Bronchial epithelial cell (primary cell): Measurements from ENCODE around the gene TMEM184B. TPM values are rescaled to one million over a fixed set of nuclear protein-coding genes. Genes with fewer than 3 reads are reported as not detected.

Experiments
- DNase-seq: peaks from one replicate; pipeline ENCODE4 v3.0.0-alpha.2; 2010; ENCODE audit warnings: low read depth
- FAIRE-seq: peaks from 2 replicates; lab custom pipeline; 2011; peaks lifted over from hg19 to GRCh38; lab: Jason Lieb, UNC
- H3K27me3 ChIP-seq: 2 replicates; pipeline ENCODE4 v1.5.1; 2011; ENCODE audit warnings: low read length; ENCODE audit not compliant: control insufficient read depth, insufficient read depth
- H3K36me3 ChIP-seq: 2 replicates; pipeline ENCODE4 v1.5.1; 2011; ENCODE audit warnings: low read length; ENCODE audit not compliant: control insufficient read depth, insufficient read depth
- H3K4me3 ChIP-seq: 2 replicates; pipeline ENCODE4 v1.5.1; 2011; ENCODE audit warnings: mild to moderate bottlenecking, low read depth, low read length, control low read depth
- total RNA-seq: library from RNA; depleted of rRNA; stranded (reverse); fragments of >200 nt; gene quantifications from 2 replicates; pipeline ENCODE4 v1.2.1, GENCODE V29; 2014
- TF ChIP-seq, protein P1 (sequence below): IDR thresholded peaks from 2 replicates; pipeline ENCODE4 v1.5.1; 2011; ENCODE audit warnings: mild to moderate bottlenecking, moderate library complexity, low read length, control low read depth, inconsistent platforms; ENCODE audit not compliant: insufficient read depth, severe bottlenecking

Gene TMEM184B
- total RNA-seq, 1 donor from 2014 or later, result 7.1 TPM

DNA sequence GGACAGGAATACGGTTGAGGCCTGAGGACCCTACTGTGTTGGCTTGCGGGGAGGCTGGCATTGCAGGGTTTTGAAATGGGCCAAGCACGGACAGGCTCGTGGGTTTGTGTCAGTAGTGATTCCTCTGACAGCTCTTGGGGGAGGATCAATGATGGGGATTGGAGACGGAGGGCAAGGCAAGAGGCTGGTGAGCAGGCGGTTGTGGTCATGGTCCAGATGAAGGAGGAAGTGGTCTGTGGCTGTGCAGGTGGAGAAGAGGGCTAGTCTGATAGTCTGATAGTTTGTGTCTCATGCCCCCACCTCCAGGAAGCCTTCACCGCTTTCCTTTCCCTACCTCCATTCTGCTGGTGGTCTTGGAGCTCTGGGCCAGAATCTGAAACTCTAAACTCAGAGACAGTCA lies 68.0 kb downstream of the TMEM184B start:
- TF ChIP-seq, protein P1, sequence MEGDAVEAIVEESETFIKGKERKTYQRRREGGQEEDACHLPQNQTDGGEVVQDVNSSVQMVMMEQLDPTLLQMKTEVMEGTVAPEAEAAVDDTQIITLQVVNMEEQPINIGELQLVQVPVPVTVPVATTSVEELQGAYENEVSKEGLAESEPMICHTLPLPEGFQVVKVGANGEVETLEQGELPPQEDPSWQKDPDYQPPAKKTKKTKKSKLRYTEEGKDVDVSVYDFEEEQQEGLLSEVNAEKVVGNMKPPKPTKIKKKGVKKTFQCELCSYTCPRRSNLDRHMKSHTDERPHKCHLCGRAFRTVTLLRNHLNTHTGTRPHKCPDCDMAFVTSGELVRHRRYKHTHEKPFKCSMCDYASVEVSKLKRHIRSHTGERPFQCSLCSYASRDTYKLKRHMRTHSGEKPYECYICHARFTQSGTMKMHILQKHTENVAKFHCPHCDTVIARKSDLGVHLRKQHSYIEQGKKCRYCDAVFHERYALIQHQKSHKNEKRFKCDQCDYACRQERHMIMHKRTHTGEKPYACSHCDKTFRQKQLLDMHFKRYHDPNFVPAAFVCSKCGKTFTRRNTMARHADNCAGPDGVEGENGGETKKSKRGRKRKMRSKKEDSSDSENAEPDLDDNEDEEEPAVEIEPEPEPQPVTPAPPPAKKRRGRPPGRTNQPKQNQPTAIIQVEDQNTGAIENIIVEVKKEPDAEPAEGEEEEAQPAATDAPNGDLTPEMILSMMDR, result no peak
- FAIRE-seq, result peak; percentile 90
- no peak for DNase-seq
- H3K4me3 ChIP-seq, result no peak overlapping the region
- H3K36me3 ChIP-seq, result peaks cover 7% of the 10 kb centered on the region
- H3K27me3 ChIP-seq, result no peaks in the 10 kb centered on the region

GRCh38 chr22:38203855-38204514 lies 68.8 kb downstream of the TMEM184B start:
- no peak overlapping the region for H3K4me3 ChIP-seq
- H3K36me3 ChIP-seq, result peaks cover 7% of the 10 kb centered on the region
- TF ChIP-seq, protein P1, result no peak
- no peaks in the 10 kb centered on the region for H3K27me3 ChIP-seq
- FAIRE-seq, result peak; percentile 70
- DNase-seq, result no peak

- Histone ChIP-seq H3K36me3 (peaks cover 5% of the 10 kb centered on the region), H3K4me3 (peak overlapping the region; percentile 94), H3K27me3 (no peaks in the 10 kb centered on the region)
- FAIRE-seq (no peak), DNase-seq (peak; percentile 51)
- TF ChIP-seq, protein P1, result no peak
Observed at GRCh38 chr22:38203090-38203810, 69.6 kb downstream of the TMEM184B start.

- Histone ChIP-seq H3K27me3 (no peaks in the 10 kb centered on the region), H3K36me3 (peaks cover 3% of the 10 kb centered on the region), H3K4me3 (peak overlapping the region; percentile 94)
- TF ChIP-seq, protein P1, result peak; percentile 31
- DNase-seq (peak; percentile 66), FAIRE-seq (no peak)
Observed at GRCh38 chr22:38202437-38203089, 70.2 kb downstream of the TMEM184B start.

- TF ChIP-seq, protein P1, result no peak
- FAIRE-seq, result no peak
- peak; percentile 90 for DNase-seq
Observed at GRCh38 chr22:38201711-38202436, 70.9 kb downstream of the TMEM184B start, which contains the start of gene MAFF. TSS of gene MAFF (plus strand) at chr22:38201994. CDS start at chr22:38213854, 11,860 bp downstream.

More at GRCh38 chr22:38201711-38202436, 70.9 kb downstream of the TMEM184B start, which contains the start of gene MAFF:
- Histone ChIP-seq H3K36me3 (peaks cover 3% of the 10 kb centered on the region), H3K27me3 (no peaks in the 10 kb centered on the region), H3K4me3 (peak within 1 kb of the TSS; percentile 94)
